SK-N-SH (cell line): ENCODE data around the gene EN1.

ENCODE experiments used
- CHD2 ChIP-seq: fragments of 150-350 bp; IDR thresholded peaks from 2 replicates; pipeline ENCODE4 v1.6.1; 2018; ENCODE audit warnings: low read length; ENCODE audit not compliant: partially characterized antibody
- CTCF ChIP-seq: fragments of 200-600 bp; sonication (generic); IDR thresholded peaks from 2 replicates; pipeline ENCODE4 v1.6.1; 2017; ENCODE audit warnings: antibody characterized with exemption, mild to moderate bottlenecking, moderate library complexity
- POLR2AphosphoS5 ChIP-seq: IDR thresholded peaks from 2 replicates; pipeline ENCODE4 v1.6.1; 2012; ENCODE audit warnings: low read depth, low read length
- RFX5 ChIP-seq: IDR thresholded peaks from 2 replicates; pipeline ENCODE4 v1.6.1; 2012; ENCODE audit warnings: mild to moderate bottlenecking, improper control_type of control experiment, low read length
- SMC3 ChIP-seq: IDR thresholded peaks from 2 replicates; pipeline ENCODE4 v1.6.1; 2012; ENCODE audit warnings: low read depth, low read length, improper control_type of control experiment
- YY1 ChIP-seq: IDR thresholded peaks from 2 replicates; pipeline ENCODE4 v1.4.0; 2012; ENCODE audit warnings: low read depth, mild to moderate bottlenecking
- TF ChIP-seq, protein P1 (sequence below): fragments of 150-350 bp; IDR thresholded peaks from 2 replicates; pipeline ENCODE4 v1.6.1; 2017; ENCODE audit warnings: antibody characterized with exemption, low read length, low read depth, borderline replicate concordance

DNA sequence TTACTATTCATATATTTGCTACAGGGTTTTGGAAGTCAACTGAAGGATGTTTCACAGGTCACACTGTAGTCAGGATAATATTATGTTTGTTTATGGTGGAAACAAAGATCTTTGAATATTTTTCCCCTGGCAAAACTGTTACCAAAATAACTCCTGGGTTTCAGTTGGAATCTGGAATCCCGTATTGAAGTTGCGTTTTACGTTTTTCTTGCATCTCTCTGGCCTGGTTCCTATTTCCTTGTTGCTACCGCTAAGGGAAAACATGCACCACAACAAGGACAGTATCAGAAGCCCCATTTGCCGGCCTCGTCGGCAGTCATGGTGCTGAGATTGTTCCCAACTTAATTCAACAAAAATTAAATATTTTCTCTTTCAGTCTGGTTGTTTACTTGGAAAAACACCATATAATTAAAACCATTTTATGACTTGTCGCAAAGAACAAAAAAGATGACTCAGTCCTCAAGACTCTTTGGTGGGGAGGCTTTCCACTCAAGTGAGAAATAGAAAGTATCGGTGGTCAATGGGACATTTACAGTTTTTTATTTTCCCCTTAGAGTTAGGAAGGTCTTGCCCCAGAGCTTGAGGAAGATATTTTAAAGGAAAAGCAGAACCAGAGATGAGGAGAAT lies 42.3 kb downstream of the EN1 start:
- TF ChIP-seq CHD2: no peak
- TF ChIP-seq POLR2AphosphoS5: no peak
- no peak for TF ChIP-seq SMC3
- no peak for TF ChIP-seq RFX5
- no peak for TF ChIP-seq CTCF
- TF ChIP-seq, protein P1, sequence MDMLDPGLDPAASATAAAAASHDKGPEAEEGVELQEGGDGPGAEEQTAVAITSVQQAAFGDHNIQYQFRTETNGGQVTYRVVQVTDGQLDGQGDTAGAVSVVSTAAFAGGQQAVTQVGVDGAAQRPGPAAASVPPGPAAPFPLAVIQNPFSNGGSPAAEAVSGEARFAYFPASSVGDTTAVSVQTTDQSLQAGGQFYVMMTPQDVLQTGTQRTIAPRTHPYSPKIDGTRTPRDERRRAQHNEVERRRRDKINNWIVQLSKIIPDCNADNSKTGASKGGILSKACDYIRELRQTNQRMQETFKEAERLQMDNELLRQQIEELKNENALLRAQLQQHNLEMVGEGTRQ: no peak
- no peak for TF ChIP-seq YY1
